Measurements from ENCODE around the gene TTC22.

The TTC22 gene

GRCh38 chr1:54745274-54745673 is 55.8 kb downstream of the TTC22 start:
- no peak for DNase-seq

- DNase-seq: no peak
Observed at GRCh38 chr1:54744696-54745095, 56.4 kb downstream of the TTC22 start.

- DNase-seq: no peak
Observed at GRCh38 chr1:54743416-54744226, 57.5 kb downstream of the TTC22 start.

DNA sequence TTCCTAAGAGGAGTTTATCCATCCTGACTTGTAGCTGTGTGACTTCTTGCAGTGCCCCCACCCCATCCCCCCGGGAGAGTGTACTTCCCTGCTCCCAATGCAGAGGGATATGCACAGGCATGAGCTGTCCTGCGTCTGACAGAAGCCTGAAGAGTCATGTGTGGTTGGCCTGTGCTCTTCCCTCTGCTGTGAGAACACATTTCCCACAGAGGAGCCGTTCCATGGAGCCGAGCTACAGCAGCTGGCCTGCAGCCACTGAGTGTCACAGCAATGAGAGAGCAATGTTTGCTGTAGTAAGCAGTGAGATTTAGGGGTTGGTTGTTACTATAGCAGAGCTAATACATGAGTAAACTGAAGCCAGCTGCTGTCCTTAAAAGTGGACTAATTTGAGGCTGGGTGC is 58.8 kb downstream of the TTC22 start:
- no peak for DNase-seq

DNA sequence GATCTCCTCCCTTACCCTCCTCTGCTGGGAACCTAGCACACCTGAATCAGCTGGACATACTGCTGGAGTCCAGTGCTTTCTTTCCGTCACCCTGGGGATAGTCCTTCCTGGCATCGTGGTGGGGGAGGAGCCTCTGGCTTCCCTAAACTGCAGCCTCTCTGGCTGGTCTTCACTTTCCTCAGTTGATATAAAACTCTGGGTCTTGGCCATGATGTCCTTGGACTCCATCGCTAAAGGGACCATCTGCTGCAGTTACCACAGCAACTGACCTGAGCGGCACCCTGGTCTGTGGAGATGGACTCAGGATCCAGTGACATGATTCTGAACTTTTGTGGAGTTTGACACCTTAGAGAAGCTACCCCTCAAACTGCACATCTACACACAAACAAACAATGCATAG is 59.6 kb downstream of the TTC22 start:
- DNase-seq: no peak

- DNase-seq: no peak
Observed at GRCh38 chr1:54738244-54738643, 62.9 kb downstream of the TTC22 start.

DNA sequence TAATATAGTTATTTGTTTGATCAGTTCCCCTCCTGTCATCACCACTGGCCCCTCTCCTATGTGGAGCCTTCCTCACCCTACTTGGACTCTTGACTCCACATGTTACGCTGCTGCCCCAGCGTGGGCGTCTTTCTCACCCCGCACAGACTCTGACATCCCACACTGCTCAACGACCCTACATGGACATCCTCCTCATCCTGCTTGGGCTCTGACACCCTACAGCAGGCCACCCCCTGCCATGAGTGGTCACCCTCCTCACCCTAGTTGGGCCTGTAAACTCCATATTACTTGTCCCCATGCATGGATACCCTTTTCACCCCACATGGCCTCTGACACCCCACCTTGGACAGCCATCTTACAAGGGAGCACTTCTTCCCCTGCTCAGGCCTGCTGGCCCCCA is 64.4 kb downstream of the TTC22 start:
- DNase-seq: no peak

Measured in activated T-cell treated with anti-CD3 and anti-CD28 coated beads for 4 hours (primary cell).